Spleen (tissue), 7 donors: Measurements from ENCODE around the gene KCNG2.

ENCODE experiments used
- CTCF ChIP-seq, 11 experiments: fragments of 200-600 bp in 7 of 11; fragments of 450-650 bp in 4 of 11; sonication (generic) in 4 of 11; IDR thresholded peaks in 8 of 11; conservative IDR thresholded peaks in 3 of 11; 1 replicate in 7 of 11; 2 replicates in 4 of 11; pipeline versions ENCODE4 v1.4.0 to v1.8.0; 2016 to 2021; ENCODE audit warnings: antibody characterized with exemption in 11 of 11, inconsistent platforms in 4 of 11, mild to moderate bottlenecking in 1 of 11
- POLR2A ChIP-seq, 3 donors: fragments of 450-650 bp; IDR thresholded peaks; one replicate each; pipeline ENCODE4 v1.5.1; 2017; ENCODE audit warnings: antibody characterized with exemption in 3 of 3, mild to moderate bottlenecking in 1 of 3
- POLR2AphosphoS5 ChIP-seq, 3 donors: sonication (generic); formaldehyde crosslinking; IDR thresholded peaks; one replicate each; pipeline ENCODE4 v1.5.1; 2017; ENCODE audit warnings: antibody characterized with exemption in 3 of 3
- donor health status: DM: no; HTN: no; CAD: no; lungs with moderate emphysema.
- donor health status: DM: no; HTN: no; CAD: no.
- donor health status: DM: no; HTN: no; CAD: no.

- no peak for TF ChIP-seq CTCF (IDR thresholded peaks at IDR 0.05 in 8 of 11, conservative IDR thresholded peaks at IDR 0.05 in 3 of 11)
- TF ChIP-seq POLR2AphosphoS5 (IDR thresholded peaks at IDR 0.05) = no peak
- no peak for TF ChIP-seq POLR2A (IDR thresholded peaks at IDR 0.05)
Measured at GRCh38 chr18:79769698-79770500, 27.8 kb upstream of the KCNG2 start.
